OCI-M1 (cell line): ENCODE data around the gene ISG15.
"Not testable (repeated sequence)": the region's sequence is repeated elsewhere in the genome, so short reads cannot be mapped to it uniquely, and the experiment has no call there.

Source experiments
- DNase-seq: peaks from one replicate; lab custom pipeline; 2025; lab: John Stamatoyannopoulos, UW

Gene ISG15

GRCh38 chr1:1030867-1031658, 17.8 kb downstream of the ISG15 start:
- not testable (repeated sequence) for DNase-seq

- no peak for DNase-seq
These were observed 18.4 kb downstream of the ISG15 start for GRCh38 chr1:1031659-1032235.

GRCh38 chr1:1032424-1032823, 19.1 kb downstream of the ISG15 start:
- DNase-seq: no peak

- peak; percentile 94 for DNase-seq
These were observed 19.8 kb downstream of the ISG15 start for GRCh38 chr1:1033009-1033587.

GRCh38 chr1:1033731-1034438, 20.6 kb downstream of the ISG15 start:
- no peak for DNase-seq

- DNase-seq: no peak
These were observed 21.1 kb downstream of the ISG15 start for GRCh38 chr1:1034439-1034781.

- no peak for DNase-seq
These were observed 22.1 kb downstream of the ISG15 start for GRCh38 chr1:1035291-1035943.

- DNase-seq: no peak
These were observed 24.4 kb downstream of the ISG15 start for GRCh38 chr1:1037366-1038327.

GRCh38 chr1:1038694-1039093, 25.4 kb downstream of the ISG15 start:
- peak; percentile 22 for DNase-seq

GRCh38 chr1:1039145-1039910, 26.0 kb downstream of the ISG15 start:
- no peak for DNase-seq

GRCh38 chr1:1040004-1040991, 27.0 kb downstream of the ISG15 start:
- no peak for DNase-seq

- no peak for DNase-seq
These were observed 27.8 kb downstream of the ISG15 start for GRCh38 chr1:1041092-1041523.

- no peak for DNase-seq
These were observed 28.6 kb downstream of the ISG15 start for GRCh38 chr1:1041873-1042272.

- DNase-seq: no peak
These were observed 29.5 kb downstream of the ISG15 start for GRCh38 chr1:1042835-1043234.

GRCh38 chr1:1043411-1043810, 30.1 kb downstream of the ISG15 start:
- DNase-seq: no peak

- DNase-seq: no peak
These were observed 30.6 kb downstream of the ISG15 start for GRCh38 chr1:1043921-1044320.

- DNase-seq: no peak
These were observed 31.3 kb downstream of the ISG15 start for GRCh38 chr1:1044455-1045078.

GRCh38 chr1:1045129-1045528, 31.8 kb downstream of the ISG15 start:
- no peak for DNase-seq

GRCh38 chr1:1046243-1046642, 32.9 kb downstream of the ISG15 start:
- no peak for DNase-seq
